H1 (cell line): ENCODE results near the gene TMEM134.

Source experiments
- EP300 ChIP-seq, 2 experiments: IDR thresholded peaks; 1 replicate in 1 of 2; 2 replicates in 1 of 2; pipeline ENCODE4 v1.6.1; 2011 to 2012; ENCODE audit warnings: low read depth in 2 of 2, low read length in 2 of 2, mild to moderate bottlenecking in 2 of 2, borderline replicate concordance in 1 of 2, inconsistent platforms in 1 of 2, moderate library complexity in 1 of 2
- EZH2 ChIP-seq: fragments of 200-600 bp; sonication (generic); IDR thresholded peaks from 2 replicates; pipeline ENCODE4 v1.7.1; 2012; ENCODE audit warnings: low read depth, mild to moderate bottlenecking, moderate library complexity, low read length, inconsistent platforms; ENCODE audit not compliant: severe bottlenecking
- FOSL1 ChIP-seq: IDR thresholded peaks from 2 replicates; pipeline ENCODE4 v1.6.1; 2011; ENCODE audit warnings: mild to moderate bottlenecking, low read depth, low read length, moderate library complexity; ENCODE audit not compliant: insufficient read depth
- GABPA ChIP-seq: IDR thresholded peaks from 2 replicates; pipeline ENCODE4 v1.6.1; 2011; ENCODE audit warnings: mild to moderate bottlenecking, low read length, moderate library complexity, borderline replicate concordance; ENCODE audit not compliant: insufficient read depth
- HDAC2 ChIP-seq, 2 experiments: fragments of 300-600 bp in 1 of 2; sonication (generic) in 1 of 2; IDR thresholded peaks; 2 replicates each; pipeline ENCODE4 v1.6.1; 2011 to 2012; ENCODE audit warnings: low read depth in 2 of 2, low read length in 2 of 2, mild to moderate bottlenecking in 2 of 2, moderate library complexity in 2 of 2, borderline replicate concordance in 1 of 2, inconsistent platforms in 1 of 2
- JUN ChIP-seq: IDR thresholded peaks from 2 replicates; pipeline ENCODE4 v1.6.1; 2011; ENCODE audit warnings: low read depth, mild to moderate bottlenecking, improper control_type of control experiment, low read length
- NANOG ChIP-seq: IDR thresholded peaks from 2 replicates; pipeline ENCODE4 v1.6.1; 2011; ENCODE audit warnings: low read length, low read depth, mild to moderate bottlenecking, inconsistent platforms; ENCODE audit not compliant: insufficient read depth, poor library complexity, severe bottlenecking
- RFX5 ChIP-seq: IDR thresholded peaks from 2 replicates; pipeline ENCODE4 v1.6.1; 2011; ENCODE audit warnings: low read depth, low read length, improper control_type of control experiment, borderline replicate concordance
- RNF2 ChIP-seq: fragments of 200-900, 300-1000 bp; sonication (generic); IDR thresholded peaks from 2 replicates; pipeline ENCODE4 v1.7.1; 2016; ENCODE audit warnings: borderline replicate concordance, low read depth, mild to moderate bottlenecking, antibody characterized with exemption, low read length; ENCODE audit not compliant: poor library complexity, severe bottlenecking; ENCODE audit errors: missing control alignments
- TF ChIP-seq, protein P1 (sequence below), 3 experiments: IDR thresholded peaks; 1 replicate in 2 of 3; 2 replicates in 1 of 3; pipeline versions ENCODE4 v1.5.1 to v1.6.1; 2011; ENCODE audit warnings: low read length in 3 of 3, mild to moderate bottlenecking in 3 of 3, inconsistent platforms in 2 of 3, low read depth in 1 of 3, moderate library complexity in 1 of 3; ENCODE audit not compliant: insufficient read depth in 1 of 3; ENCODE audit errors: control extremely low read depth in 1 of 3
- TF ChIP-seq, protein P2 (sequence below): IDR thresholded peaks from 2 replicates; pipeline ENCODE4 v1.6.1; 2012; ENCODE audit warnings: inconsistent platforms

DNA sequence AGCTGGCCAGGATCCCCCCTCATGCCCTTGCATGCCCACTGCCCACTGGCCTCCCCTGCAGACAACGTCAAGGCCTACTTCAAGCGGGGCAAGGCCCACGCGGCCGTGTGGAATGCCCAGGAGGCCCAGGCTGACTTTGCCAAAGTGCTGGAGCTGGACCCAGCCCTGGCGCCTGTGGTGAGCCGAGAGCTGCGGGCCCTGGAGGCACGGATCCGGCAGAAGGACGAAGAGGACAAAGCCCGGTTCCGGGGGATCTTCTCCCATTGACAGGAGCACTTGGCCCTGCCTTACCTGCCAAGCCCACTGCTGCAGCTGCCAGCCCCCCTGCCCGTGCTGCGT lies 21.6 kb upstream of the TMEM134 start:
- TF ChIP-seq, protein P1, sequence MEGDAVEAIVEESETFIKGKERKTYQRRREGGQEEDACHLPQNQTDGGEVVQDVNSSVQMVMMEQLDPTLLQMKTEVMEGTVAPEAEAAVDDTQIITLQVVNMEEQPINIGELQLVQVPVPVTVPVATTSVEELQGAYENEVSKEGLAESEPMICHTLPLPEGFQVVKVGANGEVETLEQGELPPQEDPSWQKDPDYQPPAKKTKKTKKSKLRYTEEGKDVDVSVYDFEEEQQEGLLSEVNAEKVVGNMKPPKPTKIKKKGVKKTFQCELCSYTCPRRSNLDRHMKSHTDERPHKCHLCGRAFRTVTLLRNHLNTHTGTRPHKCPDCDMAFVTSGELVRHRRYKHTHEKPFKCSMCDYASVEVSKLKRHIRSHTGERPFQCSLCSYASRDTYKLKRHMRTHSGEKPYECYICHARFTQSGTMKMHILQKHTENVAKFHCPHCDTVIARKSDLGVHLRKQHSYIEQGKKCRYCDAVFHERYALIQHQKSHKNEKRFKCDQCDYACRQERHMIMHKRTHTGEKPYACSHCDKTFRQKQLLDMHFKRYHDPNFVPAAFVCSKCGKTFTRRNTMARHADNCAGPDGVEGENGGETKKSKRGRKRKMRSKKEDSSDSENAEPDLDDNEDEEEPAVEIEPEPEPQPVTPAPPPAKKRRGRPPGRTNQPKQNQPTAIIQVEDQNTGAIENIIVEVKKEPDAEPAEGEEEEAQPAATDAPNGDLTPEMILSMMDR (IDR thresholded peaks at IDR 0.05; ENCODE audit: control extremely low read depth in 1 of 3, insufficient read depth in 1 of 3, low read depth in 1 of 3, low read length in 3 of 3), result no peak
- TF ChIP-seq RFX5 (no peak), RNF2 (no peak), EP300 (IDR thresholded peaks at IDR 0.05; ENCODE audit: borderline replicate concordance in 1 of 2, low read depth in 2 of 2, low read length in 2 of 2) (no peak), FOSL1 (no peak), HDAC2 (IDR thresholded peaks at IDR 0.05; ENCODE audit: borderline replicate concordance in 1 of 2, low read depth in 2 of 2, low read length in 2 of 2) (no peak), GABPA (no peak), JUN (no peak), NANOG (no peak), EZH2 (no peak)
- TF ChIP-seq, protein P2, sequence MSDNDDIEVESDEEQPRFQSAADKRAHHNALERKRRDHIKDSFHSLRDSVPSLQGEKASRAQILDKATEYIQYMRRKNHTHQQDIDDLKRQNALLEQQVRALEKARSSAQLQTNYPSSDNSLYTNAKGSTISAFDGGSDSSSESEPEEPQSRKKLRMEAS, result no peak
